GM21526 (cell line): ENCODE results near the gene MAN2C1.
"Not testable (repeated sequence)": the region's sequence is repeated elsewhere in the genome, so short reads cannot be mapped to it uniquely, and the experiment has no call there.

ENCODE experiments used
- ATAC-seq: cut with Tn5 transposase; IDR thresholded peaks from one replicate; pipeline ENCODE4 v1.9.1; 2021; ENCODE audit warnings: moderate library complexity; ENCODE audit not compliant: unreplicated experiment, low FRiP score

MAN2C1 gene

DNA sequence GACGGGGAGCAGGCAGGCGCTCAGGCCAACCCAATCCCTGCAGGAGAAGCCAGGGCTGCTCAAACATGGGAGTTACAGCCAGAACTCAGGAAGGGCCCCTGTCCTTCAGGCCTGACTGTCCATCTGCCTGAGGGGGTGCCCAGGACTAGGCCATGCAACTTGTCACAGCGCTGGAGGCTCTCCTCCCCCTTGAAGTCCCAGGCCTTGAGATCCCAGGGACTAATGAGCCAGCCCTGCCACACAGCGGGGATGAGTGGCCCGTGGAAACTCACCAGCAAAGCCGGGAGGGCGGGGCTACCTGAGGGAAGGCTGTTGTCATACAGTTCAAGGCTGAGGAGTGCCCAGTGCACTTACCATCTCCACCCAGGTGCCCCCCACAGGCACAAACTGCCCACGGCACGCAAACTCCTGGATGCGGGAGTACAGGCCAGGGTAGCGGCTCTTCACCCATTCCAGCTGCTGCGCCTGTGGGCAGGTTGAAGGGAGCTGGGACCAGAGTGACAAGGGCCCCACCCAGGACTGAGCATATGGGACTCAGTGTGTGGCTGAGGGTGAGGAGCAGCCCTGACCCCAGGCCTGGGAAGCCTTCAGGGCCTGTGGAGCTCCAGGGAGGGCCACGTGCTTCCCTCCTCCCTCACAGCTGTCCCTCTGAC is 6.3 kb downstream of the MAN2C1 start:
- ATAC-seq = no peak

DNA sequence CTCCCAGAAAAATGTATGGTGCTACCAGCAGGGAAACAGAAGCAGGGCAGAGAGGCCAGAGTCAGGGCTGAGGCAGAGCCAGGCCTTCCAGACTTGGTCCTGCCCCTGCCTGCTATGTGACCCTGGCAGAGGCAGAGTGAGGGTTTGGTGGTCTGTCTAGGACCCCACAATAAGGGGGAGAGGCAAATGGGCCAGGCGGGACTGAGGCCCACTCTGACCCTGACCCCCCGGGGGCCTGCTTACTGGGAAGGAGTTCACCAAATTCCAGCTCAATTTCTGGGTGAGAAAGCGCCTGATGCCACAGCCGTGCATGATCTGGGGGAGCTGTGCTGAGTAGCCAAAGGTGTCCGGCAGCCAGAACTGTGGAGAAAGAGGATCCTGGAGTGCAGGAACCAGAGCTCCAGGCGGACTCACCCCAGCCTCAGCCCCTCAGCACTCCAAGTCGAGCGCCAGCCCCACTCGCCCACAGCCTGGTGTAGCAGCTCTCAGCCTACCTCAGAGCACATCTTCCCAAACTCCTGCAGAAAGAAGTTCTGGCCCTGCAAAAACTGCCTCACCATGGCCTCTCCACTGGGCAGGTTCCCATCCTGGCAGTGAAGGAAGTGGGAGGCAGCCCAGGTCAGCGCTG is 6.9 kb downstream of the MAN2C1 start:
- no peak for ATAC-seq

DNA sequence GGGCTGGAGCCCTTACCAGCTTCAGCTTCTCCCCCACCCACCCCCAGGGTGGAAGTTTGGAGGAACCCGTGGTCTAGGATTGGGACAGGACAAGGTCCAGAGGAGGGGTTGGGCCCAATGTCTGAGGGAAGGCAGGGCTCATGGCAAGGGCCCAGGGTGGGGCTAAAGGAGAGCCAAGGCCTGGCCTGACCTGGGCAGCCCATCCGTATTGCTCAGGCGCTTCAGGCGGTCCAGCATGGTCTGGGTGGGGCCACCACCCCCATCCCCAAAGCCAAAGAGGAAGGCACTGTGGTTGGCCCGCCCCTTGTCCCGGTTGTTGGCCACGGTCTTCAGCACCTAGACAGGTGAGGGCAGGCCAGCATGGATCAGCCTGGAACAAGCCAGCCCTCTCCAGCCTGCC is 7.6 kb downstream of the MAN2C1 start:
- no peak for ATAC-seq

DNA sequence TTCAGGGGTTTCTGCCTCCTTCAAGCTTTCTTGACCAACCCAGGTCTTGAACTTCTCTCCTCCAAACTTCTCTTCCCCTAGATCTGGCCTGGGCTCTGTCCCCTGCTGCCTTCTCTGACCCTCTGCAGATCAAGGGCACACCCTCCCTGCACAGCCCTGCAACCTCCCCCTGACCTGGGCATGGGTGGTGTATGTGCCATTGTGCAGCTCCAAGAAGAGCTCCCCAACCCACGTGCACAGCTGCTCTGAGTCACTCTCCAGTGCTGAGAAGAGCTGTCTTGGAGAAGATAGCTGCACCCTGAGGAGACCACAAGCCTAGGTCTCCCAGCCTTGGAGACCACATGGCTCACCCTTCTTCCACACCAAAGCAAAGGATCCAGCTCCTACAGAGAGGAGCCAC is 8.0 kb downstream of the MAN2C1 start:
- no peak for ATAC-seq

DNA sequence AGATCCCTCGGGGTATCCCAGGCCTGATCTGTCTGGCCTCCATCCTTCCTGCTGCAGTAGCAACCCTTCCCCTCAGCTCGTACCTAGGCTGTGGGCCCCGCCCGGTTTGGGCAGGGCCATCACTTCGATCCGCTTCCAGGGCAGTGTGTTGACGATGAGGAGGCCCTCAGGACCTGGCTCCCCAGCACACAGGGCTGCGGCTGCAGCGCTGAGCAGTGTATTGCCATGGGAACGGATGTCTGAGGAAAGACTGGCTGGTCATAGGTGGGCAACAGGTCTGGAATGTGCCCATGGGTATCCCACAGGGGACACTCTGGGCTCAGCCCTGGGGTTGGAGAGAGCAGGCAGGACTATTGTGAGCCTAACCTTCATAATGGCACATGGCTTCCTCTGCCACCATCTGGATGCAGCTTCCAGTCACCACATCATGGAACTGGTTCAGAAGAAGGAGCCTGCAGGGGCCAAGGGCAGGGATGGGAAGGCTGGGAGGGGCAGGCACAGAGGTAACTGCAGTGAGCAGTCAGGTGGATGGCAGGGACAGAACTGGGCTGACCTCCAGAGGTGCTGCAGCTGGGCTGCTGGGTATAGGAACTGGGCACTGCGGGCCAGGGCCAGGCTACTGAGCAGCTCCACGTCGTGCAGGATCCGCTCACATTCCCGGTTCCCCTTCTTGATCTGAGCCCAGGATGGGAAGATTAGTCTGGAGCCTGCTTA is 8.7 kb downstream of the MAN2C1 start:
- no peak for ATAC-seq

DNA sequence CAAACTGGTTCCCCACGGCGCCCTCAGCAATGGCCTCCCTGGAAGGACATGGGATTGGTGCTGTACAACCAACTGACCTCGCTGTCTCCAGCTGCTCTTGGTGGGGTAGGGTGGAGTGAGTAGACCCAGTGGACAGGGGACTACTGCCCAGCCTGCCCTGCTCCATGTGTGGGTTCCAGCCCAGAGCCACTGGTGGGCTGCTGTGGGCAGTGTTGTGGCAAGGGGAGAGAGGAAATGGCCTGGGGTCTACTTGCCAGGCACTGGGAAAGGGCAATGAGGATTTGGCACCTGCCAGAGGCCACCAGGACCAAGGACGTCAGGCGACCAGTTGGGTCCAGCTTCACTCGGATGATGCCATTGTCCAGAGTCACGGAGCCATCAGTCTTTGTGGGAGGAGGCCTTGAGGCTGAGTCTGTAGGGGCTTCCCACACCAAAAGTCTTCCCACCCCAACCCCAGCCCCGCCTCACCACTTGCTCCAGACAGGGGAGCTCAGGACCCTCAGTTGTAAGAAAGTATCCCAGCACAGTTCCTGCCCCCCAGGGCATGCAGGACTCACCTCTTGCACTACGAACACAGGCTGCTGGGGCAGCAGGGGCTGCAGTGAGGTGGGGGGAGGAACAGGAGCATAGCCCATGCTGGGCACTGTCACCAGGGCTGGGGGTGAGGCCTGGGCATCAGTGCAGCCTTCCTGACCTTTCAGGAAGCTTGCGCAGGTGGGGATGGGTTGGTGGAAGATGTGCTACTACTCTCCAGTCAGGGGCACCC is 9.5 kb downstream of the MAN2C1 start:
- no peak for ATAC-seq

DNA sequence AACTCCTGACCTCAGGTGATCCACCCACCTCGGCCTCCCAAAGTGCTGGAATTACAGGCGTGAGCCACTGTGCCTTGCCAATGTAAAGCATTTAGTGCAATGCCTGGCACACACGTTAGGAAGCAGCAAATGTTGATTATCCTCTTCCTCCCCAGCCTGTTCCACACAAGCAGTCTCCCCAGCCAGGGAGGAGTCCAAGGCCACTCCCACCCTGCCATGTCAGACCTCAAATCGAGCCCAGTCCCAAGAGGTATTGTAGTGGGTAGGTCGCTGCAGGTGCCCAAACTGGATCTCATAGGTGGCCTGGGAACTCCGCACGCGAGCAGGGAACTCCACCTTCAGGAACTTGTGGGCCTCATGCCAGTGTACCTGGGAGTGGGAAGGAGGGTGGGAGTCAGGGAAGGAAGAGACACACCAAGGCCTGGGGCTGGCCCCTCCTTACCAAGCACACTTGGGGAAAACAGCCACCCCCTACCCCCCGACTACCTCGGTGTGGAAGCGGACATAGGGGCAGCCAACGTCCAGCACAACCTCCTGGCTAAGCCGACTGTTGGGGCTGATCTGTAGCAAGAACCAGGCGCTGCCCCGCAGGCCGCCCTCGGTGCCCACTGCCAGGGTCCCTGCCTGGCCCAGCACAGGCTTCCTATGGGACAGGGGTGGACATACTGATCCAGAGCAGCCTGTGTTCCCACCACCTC is 10.3 kb downstream of the MAN2C1 start:
- ATAC-seq = no peak

DNA sequence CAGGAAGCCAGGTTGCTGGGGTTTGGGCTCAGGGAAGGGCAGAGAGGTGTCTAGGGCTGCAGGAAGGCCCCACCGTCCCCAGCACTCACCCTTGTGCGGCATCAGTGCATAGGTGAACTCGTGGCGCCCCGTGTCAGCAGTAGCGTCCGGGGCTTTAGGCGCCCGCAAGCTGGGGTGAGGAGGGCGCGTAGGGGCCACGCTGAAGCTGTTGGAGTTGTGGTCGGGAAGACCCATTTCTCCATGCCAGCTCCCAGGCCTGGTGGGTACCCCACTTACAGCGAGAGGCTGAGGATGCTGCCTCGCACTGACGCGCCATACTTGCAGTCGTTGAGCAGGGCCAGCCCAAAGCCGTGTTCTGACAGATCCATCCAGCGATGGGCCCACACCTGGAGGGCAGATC is 11.9 kb downstream of the MAN2C1 start:
- ATAC-seq = no peak

DNA sequence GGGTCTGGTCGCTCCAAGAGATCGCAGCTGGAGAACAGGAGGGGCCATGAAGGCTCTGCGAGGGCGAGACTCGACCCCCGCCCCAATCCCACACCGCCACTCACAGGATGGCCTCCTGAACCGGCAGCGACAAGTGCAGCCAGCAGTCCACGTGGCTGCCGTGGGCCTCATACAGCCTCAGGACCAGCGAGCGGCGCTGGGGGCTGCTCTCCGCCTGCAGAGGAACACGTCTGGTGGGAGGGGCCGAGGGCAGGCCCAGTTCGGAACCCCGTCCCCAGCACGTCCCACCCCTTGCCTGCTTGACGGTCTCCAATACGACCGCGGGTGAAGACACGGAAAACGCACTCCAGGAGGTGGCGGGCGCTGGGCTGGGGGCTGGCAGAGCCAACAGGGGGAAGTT is 12.4 kb downstream of the MAN2C1 start:
- no peak for ATAC-seq

DNA sequence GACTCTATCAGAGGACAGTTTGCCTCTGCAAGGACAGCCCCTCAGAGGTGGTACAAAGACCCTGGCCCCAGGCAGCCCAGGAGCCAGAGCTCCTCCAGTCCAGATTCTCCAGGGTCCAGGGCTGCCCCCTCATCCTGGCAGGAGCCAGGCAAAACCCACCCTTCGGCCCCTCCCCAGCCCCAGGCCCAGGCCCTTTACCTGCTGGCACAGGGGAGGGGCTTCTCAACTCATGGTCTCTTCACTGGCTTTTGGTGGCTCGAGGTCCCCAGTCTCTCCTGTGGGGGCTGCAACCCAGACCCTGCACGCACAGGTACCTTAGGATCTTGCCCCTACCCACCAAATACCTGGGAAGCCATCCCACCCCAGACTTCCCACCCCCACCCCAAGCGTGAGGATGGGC is 13.0 kb downstream of the MAN2C1 start:
- ATAC-seq = no peak

DNA sequence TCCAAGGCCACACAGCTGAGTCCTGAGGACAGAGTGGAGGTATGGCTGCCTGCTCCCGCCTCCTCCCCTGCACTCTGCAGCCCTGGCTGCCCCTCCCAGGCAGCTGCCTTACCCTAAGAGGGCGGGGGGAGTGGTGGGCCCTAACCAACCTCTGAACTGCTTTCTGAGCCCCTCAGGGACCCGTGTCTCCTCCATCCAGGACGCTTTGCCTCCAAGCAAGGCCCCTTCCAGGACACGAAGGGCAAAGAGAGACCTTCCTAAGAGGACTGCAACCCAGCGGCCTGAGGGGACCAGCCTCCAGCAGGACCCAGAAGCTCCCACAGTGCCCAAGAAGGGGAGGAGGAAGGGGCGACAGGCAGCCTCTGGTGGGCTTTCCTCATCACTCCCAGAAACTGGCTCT is 14.0 kb downstream of the MAN2C1 start:
- ATAC-seq = no peak

DNA sequence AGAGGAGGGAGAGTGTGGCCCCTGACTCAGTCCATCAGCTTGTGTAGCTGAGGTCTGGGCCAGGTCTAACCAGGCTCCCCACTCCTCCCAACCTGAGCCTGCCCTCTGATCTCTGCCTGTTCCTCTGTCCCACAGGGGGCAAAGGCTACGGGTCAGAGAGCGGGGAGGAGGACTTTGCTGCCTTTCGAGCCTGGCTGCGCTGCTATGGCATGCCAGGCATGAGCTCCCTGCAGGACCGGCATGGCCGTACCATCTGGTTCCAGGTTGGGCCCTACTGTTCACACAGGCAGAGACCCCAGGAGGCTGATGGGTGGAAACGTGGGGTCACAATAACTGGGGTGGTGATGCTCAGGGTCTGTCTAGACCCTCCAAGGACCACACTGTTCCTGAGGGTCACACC is 14.8 kb downstream of the MAN2C1 start:
- no peak for ATAC-seq

DNA sequence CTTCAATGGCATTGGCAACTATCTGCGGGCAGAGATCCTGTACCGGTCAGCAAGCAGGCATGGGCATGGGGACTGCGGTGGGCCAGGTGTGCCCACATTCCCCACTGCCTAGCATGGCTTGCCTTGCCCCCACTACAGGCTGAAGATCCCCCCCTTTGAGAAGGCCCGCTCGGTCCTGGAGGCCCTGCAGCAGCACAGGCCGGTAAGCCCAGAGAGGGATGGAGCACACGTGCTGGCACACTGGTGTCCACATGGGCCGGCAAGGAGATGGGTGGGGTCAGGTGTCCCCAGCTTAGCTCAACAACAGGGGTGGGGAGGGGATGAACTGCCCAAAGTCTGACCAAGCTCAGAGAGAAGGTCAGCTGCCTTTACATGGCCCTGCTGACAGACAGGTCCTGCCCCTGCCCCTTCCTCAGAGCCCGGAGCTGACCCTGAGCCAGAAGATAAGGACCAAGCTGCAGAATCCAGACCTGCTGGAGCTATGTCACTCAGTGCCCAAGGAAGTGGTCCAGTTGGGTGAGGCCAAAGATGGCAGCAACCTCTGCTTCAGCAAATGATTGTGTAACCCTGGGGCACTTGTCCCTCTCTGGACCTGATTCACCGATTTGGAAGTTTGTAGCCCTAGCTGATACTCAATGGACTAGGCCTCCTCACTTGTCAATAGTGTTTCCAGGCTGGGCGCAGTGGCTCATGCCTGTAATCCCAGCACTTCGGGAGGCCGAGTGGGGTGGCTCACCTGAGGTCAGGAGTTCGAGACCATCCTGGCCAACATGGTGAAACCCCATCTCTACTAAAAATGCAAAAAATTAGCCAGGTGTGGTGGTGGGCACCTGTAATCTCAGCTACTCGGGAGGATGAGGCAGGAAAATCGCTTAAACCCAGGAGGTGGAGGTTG is 16.0 kb downstream of the MAN2C1 start:
- no peak for ATAC-seq

DNA sequence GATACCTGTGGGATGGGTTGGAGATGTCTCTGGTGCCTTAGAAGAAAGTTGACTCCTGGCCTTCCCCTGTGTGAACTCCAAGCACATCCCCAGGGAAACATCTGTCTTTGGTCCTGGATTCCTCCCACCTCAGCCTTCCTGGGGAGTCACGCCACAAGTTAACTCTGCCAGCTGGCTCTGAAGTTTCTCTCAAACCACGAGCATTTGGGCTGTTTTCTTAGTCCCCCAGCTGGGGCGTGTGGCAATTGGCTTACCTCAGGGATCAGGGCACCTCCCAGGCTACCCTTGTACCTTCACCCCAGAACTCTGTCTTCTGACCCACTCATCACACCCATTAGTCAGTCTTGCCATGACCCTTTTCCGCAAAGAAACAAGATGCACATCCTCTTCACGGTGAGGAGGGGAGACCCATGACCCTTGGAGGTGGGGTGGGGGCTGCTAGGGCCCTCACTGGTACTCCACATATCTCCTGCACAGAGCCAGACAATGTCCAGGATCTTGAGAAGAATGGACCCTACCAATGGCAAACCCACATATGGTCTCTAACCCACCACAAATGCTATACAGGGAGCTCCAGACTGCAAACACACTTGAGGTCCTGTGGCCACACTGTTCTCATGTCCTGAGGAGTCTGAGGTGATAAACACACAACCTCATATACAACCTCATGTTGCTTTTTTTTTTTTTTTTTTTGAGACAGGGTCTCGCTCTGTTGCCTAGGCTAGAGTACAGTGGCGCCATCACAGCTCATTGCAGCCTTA is 17.6 kb downstream of the MAN2C1 start:
- no peak for ATAC-seq

DNA sequence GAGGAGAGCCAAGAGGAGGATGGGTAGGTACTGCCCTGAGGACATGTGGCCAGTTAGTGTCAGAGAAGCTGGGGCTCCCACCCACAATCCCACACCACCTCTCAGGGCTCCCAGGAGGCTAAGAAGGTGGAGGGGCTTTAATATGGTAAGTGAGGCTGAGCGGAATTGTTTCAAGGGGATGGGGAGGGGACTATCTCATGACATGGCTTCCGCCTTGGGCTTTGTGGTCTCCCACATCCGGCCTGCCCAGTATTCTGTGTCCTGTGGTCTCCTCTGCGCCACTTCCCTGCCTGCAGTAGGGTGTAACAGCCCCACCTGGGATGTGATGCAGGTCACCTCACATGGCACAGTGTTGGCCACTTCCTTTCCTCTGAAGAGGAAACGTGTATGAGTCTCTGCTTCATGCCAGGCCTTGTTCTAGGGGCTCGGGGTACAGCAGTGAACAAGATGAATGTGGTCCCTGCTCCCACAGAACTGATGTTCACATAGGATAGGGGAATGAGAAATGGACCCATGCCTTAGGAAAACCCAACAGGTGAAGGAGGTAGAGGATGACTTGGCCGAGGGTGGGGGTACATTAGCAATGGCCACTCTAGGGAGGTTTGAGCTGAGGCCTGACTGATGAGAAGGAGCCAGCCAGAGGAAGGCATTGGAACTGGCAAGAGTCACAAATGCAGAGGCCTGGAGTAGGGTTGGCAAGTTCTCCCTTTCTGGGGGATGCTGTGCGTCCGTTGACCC is 18.4 kb downstream of the MAN2C1 start:
- ATAC-seq = no peak

DNA sequence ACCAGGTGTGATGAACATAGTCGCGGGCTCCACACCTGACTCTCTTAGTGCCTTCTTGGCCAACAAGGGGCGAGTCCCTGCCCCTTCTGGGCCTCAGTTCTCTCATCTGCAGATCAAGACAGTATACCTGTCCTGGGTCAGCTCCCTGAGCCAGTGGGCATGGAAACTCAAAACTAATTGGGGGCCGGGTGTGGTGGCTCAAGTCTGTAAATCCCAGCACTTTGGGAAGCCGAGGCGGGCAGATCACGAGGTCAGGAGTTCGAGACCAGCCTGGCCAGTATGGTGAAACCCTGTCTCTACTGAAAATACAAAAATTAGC is 19.1 kb downstream of the MAN2C1 start:
- not testable (repeated sequence) for ATAC-seq

DNA sequence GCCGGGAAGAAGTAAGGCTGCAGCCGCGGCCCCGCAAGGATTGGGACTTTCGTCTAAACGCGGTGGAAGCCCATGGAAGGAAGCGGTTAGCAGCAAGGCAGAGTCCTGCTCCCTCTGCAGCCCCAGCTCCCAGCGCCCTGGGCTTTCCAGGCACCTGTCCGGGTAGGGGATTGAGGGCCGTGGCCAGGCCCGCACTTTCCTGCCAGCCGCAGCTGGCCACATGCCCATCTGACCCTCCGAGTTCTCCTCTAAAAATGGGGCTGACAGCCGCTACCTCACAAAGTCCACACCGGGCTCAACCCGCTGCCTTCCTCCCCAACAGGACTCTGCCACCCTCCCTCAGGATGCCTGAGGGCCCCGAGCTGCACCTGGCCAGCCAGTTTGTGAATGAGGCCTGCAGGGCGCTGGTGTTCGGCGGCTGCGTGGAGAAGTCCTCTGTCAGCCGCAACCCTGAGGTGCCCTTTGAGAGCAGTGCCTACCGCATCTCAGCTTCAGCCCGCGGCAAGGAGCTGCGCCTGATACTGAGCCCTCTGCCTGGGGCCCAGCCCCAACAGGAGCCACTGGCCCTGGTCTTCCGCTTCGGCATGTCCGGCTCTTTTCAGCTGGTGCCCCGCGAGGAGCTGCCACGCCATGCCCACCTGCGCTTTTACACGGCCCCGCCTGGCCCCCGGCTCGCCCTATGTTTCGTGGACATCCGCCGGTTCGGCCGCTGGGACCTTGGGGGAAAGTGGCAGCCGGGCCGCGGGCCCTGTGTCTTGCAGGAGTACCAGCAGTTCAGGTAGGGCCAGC is 19.7 kb downstream of the MAN2C1 start:
- ATAC-seq = no peak
